HG02973 (cell line): ENCODE results near the gene MBOAT2.
"Not testable (repeated sequence)": the region's sequence is repeated elsewhere in the genome, so short reads cannot be mapped to it uniquely, and the experiment has no call there.

ENCODE experiments used
- ATAC-seq: cut with Tn5 transposase; IDR thresholded peaks from one replicate; pipeline ENCODE4 v1.9.1; 2021; ENCODE audit warnings: moderate library complexity; ENCODE audit not compliant: unreplicated experiment

The MBOAT2 gene

GRCh38 chr2:8957628-8958027 is 45.9 kb downstream of the MBOAT2 start:
- ATAC-seq = no peak

GRCh38 chr2:8956774-8957173 is 46.7 kb downstream of the MBOAT2 start:
- no peak for ATAC-seq

GRCh38 chr2:8954990-8955389 is 48.5 kb downstream of the MBOAT2 start:
- ATAC-seq = no peak

- ATAC-seq = no peak
Measured at GRCh38 chr2:8953525-8953924, 50.0 kb downstream of the MBOAT2 start.

- ATAC-seq = no peak
Measured at GRCh38 chr2:8939486-8940114, 63.9 kb downstream of the MBOAT2 start.

GRCh38 chr2:8938384-8938783 is 65.1 kb downstream of the MBOAT2 start:
- no peak for ATAC-seq

GRCh38 chr2:8935982-8936381 is 67.5 kb downstream of the MBOAT2 start:
- no peak for ATAC-seq

GRCh38 chr2:8934338-8934737 is 69.1 kb downstream of the MBOAT2 start:
- no peak for ATAC-seq

GRCh38 chr2:8932702-8933101 is 70.8 kb downstream of the MBOAT2 start:
- no peak for ATAC-seq

GRCh38 chr2:8930185-8930584 is 73.3 kb downstream of the MBOAT2 start:
- ATAC-seq = not testable (repeated sequence)

- ATAC-seq = no peak
Measured at GRCh38 chr2:8929128-8929527, 74.4 kb downstream of the MBOAT2 start.

GRCh38 chr2:8927510-8928455 is 75.7 kb downstream of the MBOAT2 start:
- no peak for ATAC-seq

- ATAC-seq = no peak
Measured at GRCh38 chr2:8926356-8926755, 77.1 kb downstream of the MBOAT2 start.

GRCh38 chr2:8925411-8925810 is 78.1 kb downstream of the MBOAT2 start:
- ATAC-seq = no peak

GRCh38 chr2:8923183-8923582 is 80.3 kb downstream of the MBOAT2 start:
- no peak for ATAC-seq

- no peak for ATAC-seq
Measured at GRCh38 chr2:8922431-8922830, 81.1 kb downstream of the MBOAT2 start.

- ATAC-seq = no peak
Measured at GRCh38 chr2:8918412-8918811, 85.1 kb downstream of the MBOAT2 start.

- ATAC-seq = no peak
Measured at GRCh38 chr2:8915941-8916340, 87.5 kb downstream of the MBOAT2 start.

- not testable (repeated sequence) for ATAC-seq
Measured at GRCh38 chr2:8913767-8914166, 89.7 kb downstream of the MBOAT2 start.

- no peak for ATAC-seq
Measured at GRCh38 chr2:8907764-8908288, 95.7 kb downstream of the MBOAT2 start.

- ATAC-seq = not testable (repeated sequence)
Measured at GRCh38 chr2:8903924-8904323, 99.6 kb downstream of the MBOAT2 start.

- not testable (repeated sequence) for ATAC-seq
Measured at GRCh38 chr2:8902757-8903156, 100.7 kb downstream of the MBOAT2 start.
